ENCODE results near the gene DOK6. TPM values are rescaled to one million over a fixed set of nuclear protein-coding genes. Genes with fewer than 3 reads are reported as not detected.

DOK6 gene
- total and polyA plus RNA-seq, 10 of the 15 experiments (the other 5 are each of a cell fraction or from before 2014, with no cell fraction given), result 0.01 to 0.09 (median 0.04) TPM; not detected in 4

- TF ChIP-seq BCL11A (IDR thresholded peaks at IDR 0.05; ENCODE audit: low read depth, low read length) (peak; percentile 34; the same call in 1 of the 2 replicates), PAX5 (IDR thresholded peaks at IDR 0.05; ENCODE audit: borderline replicate concordance, low read depth, low read length) (peak; percentile 78; the same call in 1 of the 2 replicates), SKIL (IDR thresholded peaks at IDR 0.05; ENCODE audit: low read depth, poor library complexity, severe bottlenecking) (peak; percentile 63), JUNB (IDR thresholded peaks at IDR 0.05) (peak; percentile 86), RELB (IDR thresholded peaks at IDR 0.05; ENCODE audit: low read depth) (peak; percentile 37; the same call in 1 of the 2 replicates)
Observed at GRCh38 chr18:69864802-69865201, 464.1 kb downstream of the DOK6 start (continued).

- ChIA-PET CTCF (interaction anchor here (1.7 to 2.4 kb wide), 2 partner anchors 17 to 70 kb away, joined by 4 to 8 read pairs; no protein-coding TSS in a partner anchor), POLR2A (interaction anchor here (1.1 kb wide), 1 partner anchor 17 kb away, joined by 3 read pairs; no protein-coding TSS in a partner anchor), SMC1A (ENCODE audit: uncharacterized antibody, unreplicated experiment) (interaction anchor here (1.0 to 5.1 kb wide), 4 partner anchors 15 to 220 kb away, joined by 3 to 46 read pairs (median 4); no protein-coding TSS in a partner anchor), RAD21 (ENCODE audit: unreplicated experiment) (interaction anchor here (1.0 to 1.8 kb wide), 3 partner anchors 17 to 213 kb away, joined by 3 to 7 read pairs (median 3); no protein-coding TSS in a partner anchor)
- ATAC-seq, result no peak
- H3K4me3 ChIP-seq, result no peak overlapping the region
- H3K79me2 ChIP-seq (ENCODE audit: control insufficient read depth, insufficient read depth, low read length), result no peaks in the 10 kb centered on the region
- H3K27me3 ChIP-seq (replicated peaks in 1 of 2; ENCODE audit: control insufficient read depth in 2 of 2, insufficient read depth in 2 of 2, low read length in 1 of 2), result no peaks in the 10 kb centered on the region
- BruUV-seq (replicated peaks), result no TSS peak
- H4K20me1 ChIP-seq (ENCODE audit: control insufficient read depth, insufficient read depth), result no peaks in the 10 kb centered on the region
- no peak overlapping the region for H3K27ac ChIP-seq (ENCODE audit: control insufficient read depth, insufficient read depth)
- H3K36me3 ChIP-seq (ENCODE audit: control insufficient read depth in 2 of 2, insufficient read depth in 2 of 2, low read length in 1 of 2), result peaks cover 0 to 3% of the 10 kb centered on the region in 2 experiments; a peak in 3 of 4 replicates
- H2AFZ ChIP-seq (ENCODE audit: control insufficient read depth, low read depth, low read length), result no peak overlapping the region
- intact Hi-C loops (cut with micrococcal nuclease; ENCODE audit: unreplicated experiment), result loop anchor here (2.0 kb wide), 2 partner anchors 21 to 31 kb away; no protein-coding TSS in a partner anchor
- no peak overlapping the region for H3K4me2 ChIP-seq (ENCODE audit: control insufficient read depth, insufficient read depth)
- H3K9me3 ChIP-seq (replicated peaks; ENCODE audit: control insufficient read depth, insufficient read depth, low read length), result no peaks in the 10 kb centered on the region
- in situ Hi-C loops (cut with MboI), result no loop called here
- H3K9ac ChIP-seq (ENCODE audit: control insufficient read depth, insufficient read depth, low read length), result no peak overlapping the region
- no peak for FAIRE-seq
- H3K4me1 ChIP-seq (ENCODE audit: control insufficient read depth, insufficient read depth, low read length), result peaks cover 5% of the 10 kb centered on the region; the same call in 1 of the 2 replicates
- WGBS (ENCODE audit: insufficient coverage, insufficient replicate concordance, low lambda C conversion rate, missing lambda C conversion rate), result 54% methylated on average over 4 of the region's 4 CpGs
- no peak for DNase-seq (ENCODE audit: low read depth, low spot score)
- TF ChIP-seq PML (IDR thresholded peaks at IDR 0.05; ENCODE audit: low read length) (0 out of 2 replicates have a peak, but pooled peaks have one; percentile 44), STAT3 (IDR thresholded peaks at IDR 0.05; ENCODE audit: low read depth, low read length) (no peak), IRF5 (IDR thresholded peaks at IDR 0.05; ENCODE audit: borderline replicate concordance) (no peak), IRF3 (IDR thresholded peaks at IDR 0.05) (no peak), SKIL (IDR thresholded peaks at IDR 0.05; ENCODE audit: low read depth, poor library complexity, severe bottlenecking) (no peak), YY1 (IDR thresholded peaks at IDR 0.05; ENCODE audit: low read depth, low read length) (no peak)
Observed at GRCh38 chr18:69865776-69866175, 465.1 kb downstream of the DOK6 start.
